Measurements from ENCODE around the gene MYCN. TPM values are rescaled to one million over a fixed set of nuclear protein-coding genes. Genes with fewer than 3 reads are reported as not detected.

MYCN gene
- total and polyA plus RNA-seq, 2 of the 13 experiments (the other 11 are each of a cell fraction or from before 2014, with no cell fraction given) = not detected

DNA sequence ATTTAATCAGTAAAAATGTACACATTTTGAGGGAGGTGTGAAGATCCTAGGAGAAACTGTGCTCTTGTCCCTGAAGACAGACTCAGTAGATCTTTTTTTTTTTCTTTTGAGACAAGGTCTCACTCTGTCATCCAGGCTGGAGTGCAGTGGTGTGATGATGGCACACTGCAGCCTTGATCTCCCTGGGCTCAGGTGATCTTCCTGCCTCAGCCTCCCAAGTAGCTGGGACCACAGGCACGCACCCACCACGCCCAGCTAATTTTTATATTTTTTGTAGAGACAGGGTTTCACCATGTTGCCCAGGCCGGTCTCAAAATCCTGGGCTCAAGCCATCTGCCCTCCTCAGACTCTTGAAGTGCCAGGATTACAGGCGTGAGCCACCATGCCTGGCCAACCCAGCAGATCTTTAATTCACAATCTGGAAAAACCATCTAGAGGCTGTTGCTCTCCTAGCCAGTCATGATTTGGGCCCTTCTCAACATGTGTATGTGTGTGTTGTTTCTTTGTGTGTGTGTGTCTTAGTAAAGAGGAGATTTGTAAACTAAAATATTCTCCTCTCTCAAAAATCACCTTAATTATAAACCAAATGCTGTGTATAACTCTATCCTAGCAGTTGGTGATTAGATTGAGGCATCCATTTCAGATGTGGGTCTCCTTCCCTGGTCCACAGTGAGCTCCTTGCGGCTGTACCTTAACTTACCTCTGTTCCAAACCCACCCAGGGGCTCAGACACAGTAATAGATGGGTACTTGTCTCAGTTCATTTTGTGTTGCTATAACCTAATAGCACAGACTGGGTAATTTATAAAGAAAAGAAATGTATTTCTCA, 3.9 kb upstream of the MYCN start (continued):
- TF ChIP-seq, protein P1, sequence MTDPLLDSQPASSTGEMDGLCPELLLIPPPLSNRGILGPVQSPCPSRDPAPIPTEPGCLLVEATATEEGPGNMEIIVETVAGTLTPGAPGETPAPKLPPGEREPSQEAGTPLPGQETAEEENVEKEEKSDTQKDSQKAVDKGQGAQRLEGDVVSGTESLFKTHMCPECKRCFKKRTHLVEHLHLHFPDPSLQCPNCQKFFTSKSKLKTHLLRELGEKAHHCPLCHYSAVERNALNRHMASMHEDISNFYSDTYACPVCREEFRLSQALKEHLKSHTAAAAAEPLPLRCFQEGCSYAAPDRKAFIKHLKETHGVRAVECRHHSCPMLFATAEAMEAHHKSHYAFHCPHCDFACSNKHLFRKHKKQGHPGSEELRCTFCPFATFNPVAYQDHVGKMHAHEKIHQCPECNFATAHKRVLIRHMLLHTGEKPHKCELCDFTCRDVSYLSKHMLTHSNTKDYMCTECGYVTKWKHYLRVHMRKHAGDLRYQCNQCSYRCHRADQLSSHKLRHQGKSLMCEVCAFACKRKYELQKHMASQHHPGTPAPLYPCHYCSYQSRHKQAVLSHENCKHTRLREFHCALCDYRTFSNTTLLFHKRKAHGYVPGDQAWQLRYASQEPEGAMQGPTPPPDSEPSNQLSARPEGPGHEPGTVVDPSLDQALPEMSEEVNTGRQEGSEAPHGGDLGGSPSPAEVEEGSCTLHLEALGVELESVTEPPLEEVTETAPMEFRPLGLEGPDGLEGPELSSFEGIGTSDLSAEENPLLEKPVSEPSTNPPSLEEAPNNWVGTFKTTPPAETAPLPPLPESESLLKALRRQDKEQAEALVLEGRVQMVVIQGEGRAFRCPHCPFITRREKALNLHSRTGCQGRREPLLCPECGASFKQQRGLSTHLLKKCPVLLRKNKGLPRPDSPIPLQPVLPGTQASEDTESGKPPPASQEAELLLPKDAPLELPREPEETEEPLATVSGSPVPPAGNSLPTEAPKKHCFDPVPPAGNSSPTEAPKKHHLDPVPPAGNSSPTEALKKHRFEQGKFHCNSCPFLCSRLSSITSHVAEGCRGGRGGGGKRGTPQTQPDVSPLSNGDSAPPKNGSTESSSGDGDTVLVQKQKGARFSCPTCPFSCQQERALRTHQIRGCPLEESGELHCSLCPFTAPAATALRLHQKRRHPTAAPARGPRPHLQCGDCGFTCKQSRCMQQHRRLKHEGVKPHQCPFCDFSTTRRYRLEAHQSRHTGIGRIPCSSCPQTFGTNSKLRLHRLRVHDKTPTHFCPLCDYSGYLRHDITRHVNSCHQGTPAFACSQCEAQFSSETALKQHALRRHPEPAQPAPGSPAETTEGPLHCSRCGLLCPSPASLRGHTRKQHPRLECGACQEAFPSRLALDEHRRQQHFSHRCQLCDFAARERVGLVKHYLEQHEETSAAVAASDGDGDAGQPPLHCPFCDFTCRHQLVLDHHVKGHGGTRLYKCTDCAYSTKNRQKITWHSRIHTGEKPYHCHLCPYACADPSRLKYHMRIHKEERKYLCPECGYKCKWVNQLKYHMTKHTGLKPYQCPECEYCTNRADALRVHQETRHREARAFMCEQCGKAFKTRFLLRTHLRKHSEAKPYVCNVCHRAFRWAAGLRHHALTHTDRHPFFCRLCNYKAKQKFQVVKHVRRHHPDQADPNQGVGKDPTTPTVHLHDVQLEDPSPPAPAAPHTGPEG (CRISPR knock-in tag; IDR thresholded peaks at IDR 0.05) = no peak
- no peak for TF ChIP-seq KMT2A (CRISPR knock-in tag; IDR thresholded peaks at IDR 0.05)

DNA sequence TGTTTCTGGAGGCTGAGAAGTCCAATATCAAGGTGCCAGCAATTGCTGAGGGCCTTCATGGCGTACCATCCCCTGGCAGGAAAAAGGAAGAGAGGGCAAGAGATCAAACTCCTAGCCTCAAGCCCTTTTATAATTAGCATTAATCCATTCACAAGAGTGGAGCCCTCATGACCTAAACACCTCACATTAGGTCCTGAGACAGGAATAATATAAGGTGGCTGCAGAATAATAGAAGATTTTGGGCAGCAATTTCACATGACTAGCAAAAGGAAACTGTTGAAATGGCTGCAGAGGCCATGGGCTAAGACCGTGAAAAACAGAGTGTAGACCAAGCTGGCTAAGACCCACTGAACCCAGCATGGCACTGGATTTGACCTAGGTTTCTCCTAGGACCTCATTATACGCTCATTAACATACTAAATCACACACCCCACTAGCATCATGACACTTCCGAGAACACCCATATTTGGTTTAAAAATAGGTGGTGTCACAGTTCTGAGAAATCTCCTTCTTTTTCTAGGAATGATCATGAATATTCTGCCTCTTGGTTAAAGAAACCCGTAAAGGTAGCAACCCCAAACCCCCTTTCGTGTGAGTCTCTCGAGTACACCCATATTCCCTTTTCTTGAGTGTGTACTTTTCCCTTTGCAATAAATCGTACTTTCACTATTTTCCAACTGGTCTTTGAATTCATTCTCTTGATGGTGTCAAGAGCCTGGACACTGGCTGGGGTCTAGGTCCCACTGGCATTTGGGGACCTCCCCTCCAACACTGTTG, 3.1 kb upstream of the MYCN start:
- FAIRE-seq = no peak
- H3K27ac ChIP-seq (ENCODE audit: extremely low read length, insufficient read depth, low read length) = no peak overlapping the region
- BruUV-seq (replicated peaks) = no TSS peak
- ChIA-PET CTCF (ENCODE audit: low intra/inter-chr PET ratio, low total read pairs) (no interaction called here), POLR2A (no interaction called here)
- no peaks in the 10 kb centered on the region for H4K20me1 ChIP-seq (ENCODE audit: insufficient read depth, low read length)
- no peak for DNase-seq (ENCODE audit: low spot score)
- ATAC-seq = no peak
- H3K4me1 ChIP-seq (ENCODE audit: insufficient read depth, low read length) = peaks cover 11% of the 10 kb centered on the region; the same call in 1 of the 2 replicates
- no peak overlapping the region for H3K9ac ChIP-seq (ENCODE audit: insufficient read depth, low read depth, low read length)
- 40% methylated on average over 8 of the region's 8 CpGs for WGBS (ENCODE audit: low lambda C conversion rate)
- no peak overlapping the region for H3K4me2 ChIP-seq (ENCODE audit: low read depth, low read length)
- H3K4me3 ChIP-seq (replicated peaks in 1 of 3; ENCODE audit: insufficient read depth in 1 of 3, low read depth in 2 of 3, low read length in 3 of 3) = no peak overlapping the region
- no peaks in the 10 kb centered on the region for H3K9me3 ChIP-seq (ENCODE audit: low read length)
- no peak overlapping the region for H2AFZ ChIP-seq (ENCODE audit: low read length)
- in situ Hi-C loops (cut with HindIII; ENCODE audit: extremely low pct_ligation_motif_present, low pct_unique_long_range_greater_than_20kb) = no loop called here
- H3K36me3 ChIP-seq (replicated peaks in 1 of 2; ENCODE audit: control insufficient read depth in 1 of 2, insufficient read depth in 2 of 2, low read length in 2 of 2) = no peaks in the 10 kb centered on the region
- H3K79me2 ChIP-seq (ENCODE audit: insufficient read depth, low read length) = no peaks in the 10 kb centered on the region
- TF ChIP-seq SMARCC2 (IDR thresholded peaks at IDR 0.05) (no peak), SIN3A (IDR thresholded peaks at IDR 0.05; ENCODE audit: borderline replicate concordance, low read depth, low read length) (no peak), SIX1 (CRISPR knock-in tag; IDR thresholded peaks at IDR 0.05; ENCODE audit: borderline replicate concordance) (no peak), U2AF2 (IDR thresholded peaks at IDR 0.05; ENCODE audit: low read depth, low read length) (no peak), KDM1A (CRISPR knock-in tag; IDR thresholded peaks at IDR 0.05) (no peak), ZNF33A (CRISPR knock-in tag; IDR thresholded peaks at IDR 0.05; ENCODE audit: borderline replicate concordance) (no peak), DNMT1 (CRISPR knock-in tag; IDR thresholded peaks at IDR 0.05) (no peak), SIX4 (CRISPR knock-in tag; IDR thresholded peaks at IDR 0.05) (no peak), KDM5B (CRISPR knock-in tag; IDR thresholded peaks at IDR 0.05; ENCODE audit: borderline replicate concordance) (no peak)
- TF ChIP-seq, protein P2, sequence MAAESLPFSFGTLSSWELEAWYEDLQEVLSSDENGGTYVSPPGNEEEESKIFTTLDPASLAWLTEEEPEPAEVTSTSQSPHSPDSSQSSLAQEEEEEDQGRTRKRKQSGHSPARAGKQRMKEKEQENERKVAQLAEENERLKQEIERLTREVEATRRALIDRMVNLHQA (CRISPR knock-in tag; IDR thresholded peaks at IDR 0.05) = no peak
- H3K27me3 ChIP-seq (ENCODE audit: control insufficient read depth in 1 of 2, insufficient read depth in 2 of 2, low read length in 2 of 2) = peaks cover 17 to 36% of the 10 kb centered on the region in 2 experiments
- intact Hi-C loops (cut with micrococcal nuclease; ENCODE audit: unreplicated experiment) = no loop called here

Measured in HepG2 (cell line).